ENCODE measurements around the gene SLC2A9.

DNA sequence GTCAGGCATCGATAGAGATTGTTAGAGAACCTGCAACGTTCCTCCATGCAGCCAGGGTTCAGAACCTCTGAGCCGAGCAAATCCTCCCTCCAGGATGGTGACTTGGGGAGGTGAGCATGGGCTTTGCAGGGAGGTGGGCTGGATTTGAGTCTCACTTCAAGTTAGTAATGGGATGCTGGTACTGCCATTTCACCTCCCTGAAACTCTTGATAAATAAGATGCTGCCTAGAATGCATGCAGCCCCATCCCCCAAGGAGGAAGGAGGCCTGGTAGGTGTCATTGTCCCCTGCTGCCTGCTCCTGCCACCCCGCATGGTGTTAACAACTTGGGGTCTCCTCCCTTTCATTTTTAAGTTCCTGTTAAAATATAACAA lies 35.7 kb upstream of the SLC2A9 start:
- TF ChIP-seq, protein P1, sequence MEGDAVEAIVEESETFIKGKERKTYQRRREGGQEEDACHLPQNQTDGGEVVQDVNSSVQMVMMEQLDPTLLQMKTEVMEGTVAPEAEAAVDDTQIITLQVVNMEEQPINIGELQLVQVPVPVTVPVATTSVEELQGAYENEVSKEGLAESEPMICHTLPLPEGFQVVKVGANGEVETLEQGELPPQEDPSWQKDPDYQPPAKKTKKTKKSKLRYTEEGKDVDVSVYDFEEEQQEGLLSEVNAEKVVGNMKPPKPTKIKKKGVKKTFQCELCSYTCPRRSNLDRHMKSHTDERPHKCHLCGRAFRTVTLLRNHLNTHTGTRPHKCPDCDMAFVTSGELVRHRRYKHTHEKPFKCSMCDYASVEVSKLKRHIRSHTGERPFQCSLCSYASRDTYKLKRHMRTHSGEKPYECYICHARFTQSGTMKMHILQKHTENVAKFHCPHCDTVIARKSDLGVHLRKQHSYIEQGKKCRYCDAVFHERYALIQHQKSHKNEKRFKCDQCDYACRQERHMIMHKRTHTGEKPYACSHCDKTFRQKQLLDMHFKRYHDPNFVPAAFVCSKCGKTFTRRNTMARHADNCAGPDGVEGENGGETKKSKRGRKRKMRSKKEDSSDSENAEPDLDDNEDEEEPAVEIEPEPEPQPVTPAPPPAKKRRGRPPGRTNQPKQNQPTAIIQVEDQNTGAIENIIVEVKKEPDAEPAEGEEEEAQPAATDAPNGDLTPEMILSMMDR (IDR thresholded peaks at IDR 0.05), result no peak
- no peak for TF ChIP-seq POLR2A (IDR thresholded peaks at IDR 0.05)
